HEK293 (cell line): ENCODE results near the gene MICAL3.
A peak's percentile ranks its signal among the peaks of the same experiment; 100 is the strongest.

ENCODE experiments used
- CTCF ChIA-PET: fragments of 350-600 bp; formaldehyde crosslinking; extraction: SDS; loops from one replicate; lab custom pipeline; 2021; ENCODE audit warnings: antibody characterized with exemption; lab: Yijun Ruan, JAX
- POLR2A ChIA-PET: fragments of 300-600 bp; formaldehyde crosslinking; extraction: SDS; loops from one replicate; lab custom pipeline; 2020; ENCODE audit warnings: antibody characterized with exemption, inconsistent platforms; lab: Yijun Ruan, JAX
- H3K27ac ChIP-seq: fragments of 200-500 bp; sonication (Bioruptor generic); 2 replicates; pipeline ENCODE4 v1.5.1; 2014; ENCODE audit warnings: low read depth, low read length, control low read depth, inconsistent platforms; ENCODE audit errors: extremely low read depth
- H3K36me3 ChIP-seq, 2 experiments: fragments of 200-500 bp in 1 of 2; sonication (Bioruptor generic) in 1 of 2; 1 replicate in 1 of 2; 2 replicates in 1 of 2; pipeline ENCODE4 v1.5.1; 2014 to 2017; ENCODE audit warnings: inconsistent platforms in 2 of 2, low read length in 2 of 2; ENCODE audit not compliant: control insufficient read depth in 2 of 2, insufficient read depth in 1 of 2
- H3K4me1 ChIP-seq: fragments of 200-500 bp; sonication (Bioruptor generic); 2 replicates; pipeline ENCODE4 v1.5.1; 2014; ENCODE audit warnings: mild to moderate bottlenecking, low read length, inconsistent platforms; ENCODE audit not compliant: control insufficient read depth, insufficient read depth
- H3K4me3 ChIP-seq: 2 replicates; pipeline ENCODE4 v1.5.1; 2011; ENCODE audit warnings: low read depth, mild to moderate bottlenecking, control low read depth, low read length, moderate library complexity
- H3K9me3 ChIP-seq: fragments of 200-500 bp; sonication (Bioruptor generic); 2 replicates; pipeline ENCODE4 v1.5.1; 2014; ENCODE audit warnings: low read depth, low read length, inconsistent platforms; ENCODE audit not compliant: control insufficient read depth, insufficient read depth
- CTCF ChIP-seq: fragments of 450-650 bp; formaldehyde crosslinking; IDR thresholded peaks from 2 replicates; pipeline ENCODE4 v1.5.1; 2016; ENCODE audit warnings: missing biosample characterization, missing genetic modification characterization
- INSM2 ChIP-seq: fragments of 450-650 bp; formaldehyde crosslinking; IDR thresholded peaks from 2 replicates; pipeline ENCODE4 v1.5.1; 2016; ENCODE audit warnings: missing biosample characterization, missing genetic modification characterization
- KLF16 ChIP-seq: fragments of 450-650 bp; formaldehyde crosslinking; IDR thresholded peaks from 2 replicates; pipeline ENCODE4 v1.5.1; 2017; ENCODE audit warnings: missing biosample characterization, missing genetic modification characterization
- ZIC2 ChIP-seq: fragments of 450-650 bp; formaldehyde crosslinking; IDR thresholded peaks from 2 replicates; pipeline ENCODE4 v1.5.1; 2016; ENCODE audit warnings: missing biosample characterization, missing genetic modification characterization
- ZNF114 ChIP-seq: fragments of 450-650 bp; formaldehyde crosslinking; IDR thresholded peaks from 2 replicates; pipeline ENCODE4 v1.5.0; 2017; ENCODE audit warnings: missing biosample characterization, missing genetic modification characterization
- ZNF132 ChIP-seq: fragments of 450-650 bp; formaldehyde crosslinking; IDR thresholded peaks from 2 replicates; pipeline ENCODE4 v1.5.1; 2017; ENCODE audit warnings: missing biosample characterization, missing genetic modification characterization, borderline replicate concordance
- ZNF146 ChIP-seq: fragments of 450-650 bp; formaldehyde crosslinking; IDR thresholded peaks from 2 replicates; pipeline ENCODE4 v1.5.1; 2016; ENCODE audit warnings: missing biosample characterization, missing genetic modification characterization
- ZNF157 ChIP-seq: fragments of 450-650 bp; formaldehyde crosslinking; IDR thresholded peaks from 2 replicates; pipeline ENCODE4 v1.5.1; 2016; ENCODE audit warnings: missing biosample characterization, missing genetic modification characterization
- ZNF184 ChIP-seq: fragments of 450-650 bp; IDR thresholded peaks from 2 replicates; pipeline ENCODE4 v1.5.1; 2018; ENCODE audit warnings: missing biosample characterization, mild to moderate bottlenecking, missing genetic modification characterization
- ZNF214 ChIP-seq: fragments of 450-650 bp; formaldehyde crosslinking; IDR thresholded peaks from 2 replicates; pipeline ENCODE4 v1.5.1; 2017; ENCODE audit warnings: missing biosample characterization, mild to moderate bottlenecking, missing genetic modification characterization, borderline replicate concordance
- ZNF280D ChIP-seq: fragments of 450-650 bp; formaldehyde crosslinking; IDR thresholded peaks from 2 replicates; pipeline ENCODE4 v1.5.1; 2016; ENCODE audit warnings: missing biosample characterization, missing genetic modification characterization
- ZNF394 ChIP-seq: fragments of 450-650 bp; formaldehyde crosslinking; IDR thresholded peaks from 2 replicates; pipeline ENCODE4 v1.5.1; 2016; ENCODE audit warnings: missing biosample characterization, missing genetic modification characterization, mild to moderate bottlenecking, moderate library complexity, borderline replicate concordance
- ZNF521 ChIP-seq: fragments of 450-650 bp; formaldehyde crosslinking; IDR thresholded peaks from 2 replicates; pipeline ENCODE4 v1.5.1; 2017; ENCODE audit warnings: missing biosample characterization, mild to moderate bottlenecking, missing genetic modification characterization
- ZNF580 ChIP-seq: fragments of 450-650 bp; formaldehyde crosslinking; IDR thresholded peaks from 2 replicates; pipeline ENCODE4 v1.5.1; 2016; ENCODE audit warnings: missing biosample characterization, missing genetic modification characterization
- ZNF777 ChIP-seq: fragments of 450-650 bp; formaldehyde crosslinking; IDR thresholded peaks from 2 replicates; pipeline ENCODE4 v1.5.1; 2017; ENCODE audit warnings: missing biosample characterization, missing genetic modification characterization, borderline replicate concordance

Gene MICAL3

GRCh38 chr22:17980015-17980590, 44.3 kb downstream of the MICAL3 start (continued):
- TF ChIP-seq ZNF521 (tag by site-specific recombination), result no peak

- Histone ChIP-seq H3K27ac (no peak overlapping the region), H3K9me3 (no peaks in the 10 kb centered on the region; the same call in 1 of the 2 replicates), H3K4me1 (peaks cover 12% of the 10 kb centered on the region), H3K4me3 (no peak overlapping the region), H3K36me3 (peaks cover 3 to 5% of the 10 kb centered on the region in 2 experiments; a peak in 2 of 3 replicates)
- ChIA-PET POLR2A (interaction anchor here (0.7 kb wide), 1 partner anchor 49 kb away, joined by 7 read pairs; no protein-coding TSS in a partner anchor), CTCF (no interaction called here)
- TF ChIP-seq INSM2 (tag by site-specific recombination) (no peak), ZNF580 (peak; percentile 86), ZNF146 (peak; percentile 99)
Measured at GRCh38 chr22:17978027-17978426, 46.3 kb downstream of the MICAL3 start.

GRCh38 chr22:17977371-17977770, 47.0 kb downstream of the MICAL3 start:
- TF ChIP-seq ZNF184 (tag by site-specific recombination), result peak; percentile 95
- TF ChIP-seq KLF16, result no peak
- no peak for TF ChIP-seq ZNF280D (tag by site-specific recombination)
- no peak for TF ChIP-seq ZNF394
- Histone ChIP-seq H3K4me1 (peaks cover 16% of the 10 kb centered on the region), H3K27ac (no peak overlapping the region), H3K9me3 (no peaks in the 10 kb centered on the region; the same call in 1 of the 2 replicates), H3K4me3 (no peak overlapping the region), H3K36me3 (peaks cover 3 to 5% of the 10 kb centered on the region in 2 experiments; a peak in 2 of 3 replicates)
- ChIA-PET POLR2A (no interaction called here), CTCF (no interaction called here)

GRCh38 chr22:17976121-17976520, 48.2 kb downstream of the MICAL3 start:
- ChIA-PET CTCF (interaction anchor here (0.6 to 0.7 kb wide), 4 partner anchors 30 to 337 kb away, joined by 3 to 5 read pairs (median 3); no protein-coding TSS in a partner anchor), POLR2A (no interaction called here)
- Histone ChIP-seq H3K36me3 (peaks cover 3 to 5% of the 10 kb centered on the region in 2 experiments; a peak in 2 of 3 replicates), H3K9me3 (no peaks in the 10 kb centered on the region; the same call in 1 of the 2 replicates), H3K27ac (no peak overlapping the region), H3K4me3 (no peak overlapping the region)
- TF ChIP-seq ZIC2, result no peak
- TF ChIP-seq ZNF114 (tag by site-specific recombination), result no peak
- TF ChIP-seq ZNF777, result no peak
- no peak for TF ChIP-seq ZNF157 (tag by site-specific recombination)
- no peak for TF ChIP-seq ZNF214
- TF ChIP-seq CTCF (tag by site-specific recombination), result no peak
- no peak for TF ChIP-seq ZNF132 (tag by site-specific recombination)
- TF ChIP-seq, all 188 proteins: peak for 0
- peaks cover 16% of the 10 kb centered on the region for H3K4me1 ChIP-seq
